GM10266 (cell line): ENCODE data around the gene TPCN2.

Experiments used
- DNase-seq: peaks from one replicate; pipeline ENCODE4 v3.0.0; 2012; ENCODE audit errors: extremely low spot score
- CTCF ChIP-seq: IDR thresholded peaks from 2 replicates; pipeline ENCODE4 v1.5.1; 2012; ENCODE audit warnings: mild to moderate bottlenecking, low read depth; ENCODE audit not compliant: control insufficient read depth, insufficient read depth; ENCODE audit errors: missing control alignments

Gene TPCN2

GRCh38 chr11:69078508-69078907 lies 29.8 kb downstream of the TPCN2 start:
- no peak for TF ChIP-seq CTCF
- no peak for DNase-seq

GRCh38 chr11:69078930-69079605 lies 30.3 kb downstream of the TPCN2 start:
- no peak for DNase-seq
- no peak for TF ChIP-seq CTCF

- no peak for TF ChIP-seq CTCF
- no peak for DNase-seq
These were observed 31.0 kb downstream of the TPCN2 start for GRCh38 chr11:69079661-69080256.

GRCh38 chr11:69080257-69080995 lies 31.7 kb downstream of the TPCN2 start:
- no peak for TF ChIP-seq CTCF
- no peak for DNase-seq

GRCh38 chr11:69081180-69081579 lies 32.4 kb downstream of the TPCN2 start:
- TF ChIP-seq CTCF, result no peak
- no peak for DNase-seq

- TF ChIP-seq CTCF, result no peak
- no peak for DNase-seq
These were observed 35.0 kb downstream of the TPCN2 start for GRCh38 chr11:69083531-69084247.
